Germinal center (tissue), 1 donor: Measurements from ENCODE around the gene DSTYK.

Experiments
- DNase-seq: peaks from one replicate; pipeline ENCODE4 v3.0.0; 2012; ENCODE audit warnings: mixed read lengths, low spot score

The DSTYK gene

GRCh38 chr1:205211169-205211838 lies at the start of gene DSTYK:
Gene DSTYK, minus strand, starts transcription at chr1:205211702. Its CDS starts 167 bp downstream, at chr1:205211535.
- DNase-seq: peak; percentile 89

GRCh38 chr1:205259998-205260397 lies 48.5 kb upstream of the DSTYK start:
- no peak for DNase-seq

- no peak for DNase-seq
These were observed 47.9 kb upstream of the DSTYK start for GRCh38 chr1:205259324-205259832.

GRCh38 chr1:205258719-205259118 lies 47.2 kb upstream of the DSTYK start:
- no peak for DNase-seq

GRCh38 chr1:205258261-205258691 lies 46.8 kb upstream of the DSTYK start:
- DNase-seq: no peak

GRCh38 chr1:205257735-205258134 lies 46.2 kb upstream of the DSTYK start:
- no peak for DNase-seq

GRCh38 chr1:205256951-205257625 lies 45.6 kb upstream of the DSTYK start:
- DNase-seq: no peak

- peak; percentile 68 for DNase-seq
These were observed 44.7 kb upstream of the DSTYK start for GRCh38 chr1:205255941-205256780.

- no peak for DNase-seq
These were observed 40.1 kb upstream of the DSTYK start for GRCh38 chr1:205251576-205251975.

GRCh38 chr1:205250699-205251098 lies 39.2 kb upstream of the DSTYK start:
- DNase-seq: no peak

- no peak for DNase-seq
These were observed 38.1 kb upstream of the DSTYK start for GRCh38 chr1:205249651-205250050.

GRCh38 chr1:205248793-205249601 lies 37.5 kb upstream of the DSTYK start:
- no peak for DNase-seq

- no peak for DNase-seq
These were observed 35.8 kb upstream of the DSTYK start for GRCh38 chr1:205247130-205247921.

- no peak for DNase-seq
These were observed 35.0 kb upstream of the DSTYK start for GRCh38 chr1:205246351-205247119.

- no peak for DNase-seq
These were observed 33.6 kb upstream of the DSTYK start for GRCh38 chr1:205245096-205245495.

- DNase-seq: no peak
These were observed 32.9 kb upstream of the DSTYK start for GRCh38 chr1:205244384-205244783.

- no peak for DNase-seq
These were observed 32.1 kb upstream of the DSTYK start for GRCh38 chr1:205243350-205244191.

- DNase-seq: no peak
These were observed 30.0 kb upstream of the DSTYK start for GRCh38 chr1:205241366-205242030.

- no peak for DNase-seq
These were observed 29.1 kb upstream of the DSTYK start for GRCh38 chr1:205240569-205240968.
